Stromal cell of bone marrow (primary cell): ENCODE results near the gene KIF7.

Source experiments
- DNase-seq: peaks from one replicate; pipeline ENCODE4 v3.0.0-alpha.2; 2012; ENCODE audit warnings: low read depth

Gene KIF7

GRCh38 chr15:89647191-89647851, 7.9 kb downstream of the KIF7 start:
- no peak for DNase-seq

- DNase-seq: no peak
Observed at GRCh38 chr15:89646416-89647141, 8.7 kb downstream of the KIF7 start.

DNA sequence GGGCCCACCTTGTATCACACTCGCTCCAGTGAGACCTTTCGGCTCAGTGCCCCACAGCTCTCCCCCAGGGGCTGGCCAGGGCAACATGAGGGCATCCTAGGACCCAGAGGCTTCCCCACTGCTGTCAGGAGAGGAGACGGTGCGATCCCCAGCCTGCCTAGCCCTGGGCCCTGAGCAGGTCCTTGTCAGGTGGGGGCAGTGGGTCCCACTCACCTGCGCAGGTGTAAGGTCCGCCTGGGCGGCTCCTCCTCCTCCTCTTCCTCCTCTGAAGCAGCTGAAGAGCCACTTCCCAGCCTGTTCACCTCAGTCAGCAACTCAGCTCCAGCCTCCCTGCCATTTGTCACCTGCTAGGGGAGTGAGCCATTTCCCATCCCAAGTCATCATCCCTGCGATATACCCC, 9.6 kb downstream of the KIF7 start:
- no peak for DNase-seq

DNA sequence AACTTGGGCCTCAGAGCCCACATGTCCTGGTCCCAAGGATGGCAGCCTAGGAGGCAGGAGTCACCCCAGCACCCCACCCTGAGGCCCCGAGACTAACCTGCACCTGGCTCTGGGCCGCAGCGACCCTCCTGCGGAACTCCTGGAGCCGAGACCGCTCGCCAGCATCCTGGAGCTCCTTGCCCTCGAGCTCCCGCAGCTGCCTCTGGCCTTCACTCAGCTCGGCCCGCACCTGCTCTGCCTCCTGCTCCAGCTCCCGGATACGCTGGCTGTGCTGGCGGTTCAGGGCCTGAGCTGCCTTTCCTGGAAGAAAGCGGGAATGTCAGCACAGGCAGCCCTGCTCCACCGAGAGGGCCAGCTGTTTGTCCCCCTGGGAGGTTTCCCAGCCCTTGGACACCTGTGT, 13.2 kb downstream of the KIF7 start:
- no peak for DNase-seq

DNA sequence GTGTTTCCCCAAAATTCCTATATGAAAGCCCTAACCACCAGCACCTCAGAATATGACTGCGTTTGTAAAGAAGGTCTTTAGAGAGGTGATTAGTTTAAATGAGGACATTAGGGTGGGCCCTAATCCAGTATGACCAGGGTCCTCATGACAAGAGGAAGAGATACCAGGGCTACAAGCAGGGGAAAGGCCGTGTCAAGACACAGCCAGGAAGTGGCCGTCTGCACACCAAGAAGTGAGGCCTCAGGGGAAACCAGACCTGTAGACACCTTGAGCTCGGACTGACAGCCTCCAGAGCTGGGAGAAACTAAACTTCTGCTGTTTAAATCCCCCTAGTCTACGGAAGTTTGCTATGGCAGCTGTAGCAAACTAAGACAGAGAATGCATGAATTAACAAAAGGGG, 14.2 kb downstream of the KIF7 start:
- DNase-seq: no peak

DNA sequence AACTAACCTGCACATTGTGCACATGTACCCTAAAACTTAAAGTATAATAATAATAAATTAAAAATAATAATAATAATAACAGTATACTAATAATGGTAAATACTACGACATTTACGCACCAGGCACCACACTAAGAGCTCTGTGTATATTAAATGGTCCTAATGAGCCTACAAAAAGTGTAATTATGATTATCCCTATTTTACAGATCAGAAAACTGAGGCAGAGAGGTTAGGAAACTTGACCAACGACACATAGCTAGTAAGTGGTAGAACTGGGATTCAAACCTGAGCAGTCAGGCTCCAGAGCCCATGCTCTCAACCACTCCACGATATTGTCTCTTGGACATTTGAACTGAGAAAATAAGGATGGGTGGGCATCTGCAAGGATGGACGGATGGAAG, 15.0 kb downstream of the KIF7 start:
- no peak for DNase-seq

DNA sequence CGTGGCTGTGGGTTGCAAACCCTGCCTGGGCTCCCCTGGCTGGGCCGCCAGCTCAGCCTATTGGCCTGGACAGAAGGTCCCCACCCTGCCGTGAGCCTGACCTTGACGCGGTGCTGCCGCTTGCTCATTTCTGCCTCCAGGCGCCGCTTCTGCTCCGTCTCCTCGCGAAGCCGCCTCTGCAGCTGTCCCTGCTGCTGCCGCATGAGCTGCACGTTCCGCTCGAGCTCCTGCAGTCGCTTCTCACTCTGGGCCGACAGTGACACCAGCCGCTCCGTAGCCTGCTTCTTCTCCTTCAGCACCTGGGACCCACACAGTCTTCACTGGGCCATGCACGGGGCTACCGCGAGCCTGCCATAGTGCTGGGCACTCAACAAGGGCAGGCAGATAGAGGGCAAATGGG, 21.7 kb downstream of the KIF7 start:
- DNase-seq: no peak

DNA sequence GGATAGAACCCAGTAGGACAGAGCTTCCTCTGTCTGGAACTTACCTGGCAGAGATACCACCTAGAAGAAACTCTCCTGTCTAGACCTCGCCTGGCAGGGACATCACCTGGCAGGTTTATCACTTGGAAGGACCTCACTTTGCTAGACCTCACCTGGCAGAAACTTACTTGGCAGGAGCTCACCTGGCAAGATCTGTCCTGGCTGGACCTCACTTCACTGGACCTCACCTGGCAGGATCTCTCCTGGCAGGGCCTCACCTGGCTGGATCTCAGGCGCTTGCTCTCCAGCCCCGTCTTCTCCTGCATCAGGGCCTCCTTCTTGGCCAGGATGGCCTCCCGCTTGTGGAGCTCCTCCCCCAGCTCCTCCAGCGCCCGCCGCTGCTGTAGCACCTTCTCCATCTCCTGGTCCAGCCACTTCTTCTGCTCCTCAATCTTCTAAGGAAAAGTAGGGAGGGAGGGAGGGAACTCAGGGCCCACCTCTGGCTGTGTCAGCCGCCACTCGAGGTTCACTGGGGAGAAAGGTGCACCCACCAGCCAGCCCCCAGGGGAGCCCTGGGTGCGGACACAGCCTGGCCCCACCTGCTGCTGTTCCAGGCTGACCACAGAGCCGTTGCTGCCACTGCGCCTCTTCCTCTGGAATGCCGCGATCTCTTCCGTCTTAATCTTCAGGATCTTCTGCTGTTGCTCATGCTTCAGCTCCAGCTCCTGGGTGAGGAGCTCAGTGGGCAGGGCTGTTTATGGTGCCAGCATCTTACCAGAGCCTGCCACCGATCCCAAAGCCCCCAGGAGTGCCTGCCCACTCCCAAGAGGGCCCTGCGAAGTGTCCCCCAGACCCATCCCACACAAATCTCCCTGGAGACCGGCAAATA, 22.5 kb downstream of the KIF7 start:
- no peak for DNase-seq

DNA sequence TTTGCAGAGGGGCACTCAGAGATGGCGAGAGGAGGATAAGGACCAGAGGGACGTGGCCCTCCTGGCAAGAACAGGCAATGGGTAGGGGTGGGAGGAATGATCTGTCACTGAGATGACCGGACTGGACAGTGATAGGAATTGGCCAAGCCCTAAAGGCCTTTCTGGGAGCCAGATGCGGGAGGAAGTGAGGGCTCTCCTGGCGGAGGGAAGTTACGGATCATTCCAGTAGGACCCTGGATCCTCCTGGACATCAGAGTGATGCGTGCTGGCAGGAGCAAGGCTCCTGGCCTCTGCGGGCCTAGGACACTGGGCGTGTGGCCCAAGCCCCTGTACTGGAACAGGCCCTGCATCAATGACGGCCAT, 23.4 kb downstream of the KIF7 start:
- no peak for DNase-seq

GRCh38 chr15:89630974-89631901, 24.0 kb downstream of the KIF7 start:
- DNase-seq: no peak

DNA sequence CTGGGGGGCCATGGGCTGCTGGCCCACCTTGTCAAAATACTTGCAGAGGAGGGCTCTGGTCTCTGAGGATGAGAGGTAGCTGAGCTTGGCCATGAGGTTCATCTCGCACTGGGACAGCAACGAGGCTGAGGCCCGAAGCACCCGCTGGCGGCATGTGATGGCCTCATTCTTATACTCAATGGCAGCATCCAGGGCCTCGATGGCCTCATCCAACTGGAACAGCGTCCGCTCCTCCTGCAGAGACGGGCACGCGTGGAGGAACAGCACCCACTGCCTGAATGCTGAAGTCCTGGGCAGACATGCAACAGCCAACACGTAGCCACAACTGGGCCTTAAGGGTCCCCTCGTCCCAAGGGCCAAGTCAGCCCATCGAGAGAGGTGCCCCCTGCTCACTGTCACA, 25.0 kb downstream of the KIF7 start:
- DNase-seq: no peak

GRCh38 chr15:89629829-89630228, 25.4 kb downstream of the KIF7 start:
- DNase-seq: no peak

GRCh38 chr15:89628806-89629715, 26.2 kb downstream of the KIF7 start:
- no peak for DNase-seq

DNA sequence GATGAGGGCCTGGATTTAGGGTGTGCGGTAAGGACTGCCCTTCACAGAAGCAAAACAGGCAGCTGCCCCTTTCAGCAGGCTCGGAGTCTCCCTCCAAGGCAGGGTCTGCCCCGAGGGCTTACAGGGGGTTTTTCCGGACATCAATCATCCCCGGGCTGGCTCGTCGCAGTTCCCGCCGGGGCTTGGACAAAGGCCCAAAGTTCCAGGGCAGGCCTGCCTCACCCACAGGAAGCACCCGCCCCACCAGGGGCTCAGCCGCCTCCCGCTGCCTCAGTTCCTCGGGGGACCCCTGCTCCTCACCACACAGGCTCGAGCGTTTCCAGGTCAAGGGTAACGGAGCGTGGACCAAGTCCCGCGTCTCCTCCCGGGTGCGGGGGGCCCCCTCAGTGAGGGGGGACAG, 27.0 kb downstream of the KIF7 start:
- DNase-seq: no peak

- no peak for DNase-seq
Observed at GRCh38 chr15:89627256-89627970, 27.9 kb downstream of the KIF7 start.

DNA sequence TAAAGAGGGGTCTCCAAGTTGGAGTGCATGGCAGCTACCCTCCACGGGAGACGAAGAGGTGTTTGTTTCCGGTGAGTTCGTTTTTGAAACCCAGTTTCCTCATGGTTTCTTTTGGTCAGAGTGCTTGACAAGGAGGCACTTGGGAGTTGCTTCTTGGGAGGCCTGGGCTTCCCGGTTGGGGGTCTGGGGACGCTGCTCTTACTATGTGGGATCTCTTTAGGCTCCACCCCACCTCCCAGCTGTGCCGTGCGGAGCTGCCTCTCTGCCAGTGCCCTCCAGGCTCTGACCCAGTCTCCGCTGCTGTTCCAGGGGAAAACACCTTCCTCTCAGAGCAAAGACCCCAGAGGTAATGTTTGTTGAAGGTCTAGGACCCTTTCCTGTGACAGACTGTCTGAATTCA, 29.6 kb downstream of the KIF7 start:
- DNase-seq: no peak

DNA sequence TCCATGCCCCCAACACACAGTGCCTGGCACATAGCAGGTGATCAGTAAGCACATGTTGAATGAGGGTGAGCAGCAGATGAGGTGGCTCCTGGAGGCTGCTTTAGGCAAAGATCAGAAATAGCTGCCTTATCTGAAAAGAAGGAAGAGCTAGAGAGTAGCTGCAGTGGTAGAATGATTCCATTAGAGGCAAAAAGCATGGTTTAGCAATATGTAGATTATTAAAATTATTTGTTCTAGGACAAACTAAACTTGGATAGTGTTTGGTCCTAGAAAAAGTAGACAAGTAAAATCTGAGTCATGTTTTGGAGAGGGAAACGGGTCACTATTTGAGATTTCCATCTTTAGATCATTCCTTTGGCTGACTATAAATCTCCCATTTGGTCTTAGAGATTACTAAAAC, 32.1 kb downstream of the KIF7 start:
- DNase-seq: no peak

DNA sequence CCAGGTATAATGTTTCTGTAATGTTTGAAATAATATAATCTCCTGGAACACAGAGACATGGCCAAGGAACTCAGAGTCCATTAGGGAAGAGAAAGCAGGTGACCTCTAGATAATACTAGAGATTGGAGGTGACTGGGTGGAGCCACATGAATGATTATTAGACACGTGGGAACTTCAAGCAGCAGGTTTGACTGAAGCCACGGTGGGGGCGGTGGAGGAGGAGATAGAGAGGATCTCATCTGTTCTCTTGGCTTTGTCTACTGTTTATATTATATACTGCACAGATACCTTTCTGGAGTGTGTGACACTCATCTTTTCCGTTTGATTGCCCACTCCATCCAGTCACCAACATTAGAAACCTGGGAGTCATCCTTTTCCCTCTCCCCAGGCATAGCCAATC, 33.7 kb downstream of the KIF7 start:
- no peak for DNase-seq

DNA sequence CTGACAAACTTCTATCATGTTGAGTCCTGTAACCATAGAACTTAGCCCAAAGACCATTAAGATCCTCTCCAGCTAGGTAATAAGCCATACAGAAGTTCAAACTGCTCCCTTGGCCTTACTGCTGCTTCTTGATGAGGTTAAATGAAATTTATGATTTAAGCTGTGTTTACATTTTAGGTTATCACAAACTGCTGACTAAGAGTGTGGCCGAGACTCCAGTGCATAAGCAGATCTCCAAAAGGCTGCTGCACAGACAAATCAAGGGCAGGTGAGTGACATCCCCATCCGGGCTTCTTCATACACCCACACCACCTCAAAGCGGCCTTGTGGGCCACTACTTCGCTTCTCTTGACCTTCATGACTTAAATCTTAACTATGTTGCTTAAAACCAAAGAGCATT, 39.0 kb downstream of the KIF7 start:
- DNase-seq: no peak

- DNase-seq: no peak
Observed at GRCh38 chr15:89615135-89615534, 40.1 kb downstream of the KIF7 start.
